Frontal cortex (tissue), 4 donors: ENCODE measurements around the gene KCNMA1. TPM values are rescaled to one million over a fixed set of nuclear protein-coding genes. Genes with fewer than 3 reads are reported as not detected.
"Not testable (repeated sequence)": the region's sequence is repeated elsewhere in the genome, so short reads cannot be mapped to it uniquely, and the experiment has no call there.

Source experiments
- DNase-seq, 2 donors: peaks; one replicate each; pipeline ENCODE4 v3.0.0; 2012; ENCODE audit warnings: low spot score in 2 of 2
- FAIRE-seq: peaks from 2 replicates; lab custom pipeline; 2012; peaks lifted over from hg19 to GRCh38; lab: Jason Lieb, UNC
- total RNA-seq: library from RNA; depleted of rRNA; stranded (reverse); fragments of >200 nt; gene quantifications from one replicate; pipeline ENCODE4 v1.2.3, GENCODE V29; 2014
- donor health status: control.
- donor health status: control.
- donor health status: control.

Gene KCNMA1
- total RNA-seq, 1 donor from 2014 or later = 27.3 TPM

- not testable (repeated sequence) for DNase-seq, FAIRE-seq
These were observed 297.7 kb downstream of the KCNMA1 start for GRCh38 chr10:77339872-77340271.

- DNase-seq (no peak), FAIRE-seq (no peak)
These were observed 298.4 kb downstream of the KCNMA1 start for GRCh38 chr10:77339166-77339565.

- DNase-seq = no peak
- FAIRE-seq = no peak
These were observed 299.5 kb downstream of the KCNMA1 start for GRCh38 chr10:77338143-77338542.

- FAIRE-seq = no peak
- DNase-seq = no peak
These were observed 303.1 kb downstream of the KCNMA1 start for GRCh38 chr10:77334501-77334900.

- DNase-seq = no peak
These were observed 303.8 kb downstream of the KCNMA1 start for GRCh38 chr10:77333610-77334340.

GRCh38 chr10:77332256-77332655 is 305.4 kb downstream of the KCNMA1 start:
- FAIRE-seq (no peak), DNase-seq (no peak)

More at GRCh38 chr10:77333610-77334340, 303.8 kb downstream of the KCNMA1 start:
- FAIRE-seq = no peak

GRCh38 chr10:77328272-77328816 is 309.3 kb downstream of the KCNMA1 start:
- no peak for DNase-seq

GRCh38 chr10:77325233-77325537 is 312.4 kb downstream of the KCNMA1 start:
- FAIRE-seq (no peak), DNase-seq (no peak)

More at GRCh38 chr10:77328272-77328816, 309.3 kb downstream of the KCNMA1 start:
- no peak for FAIRE-seq

GRCh38 chr10:77321838-77322237 is 315.8 kb downstream of the KCNMA1 start:
- no peak for FAIRE-seq
- no peak for DNase-seq

- FAIRE-seq (no peak), DNase-seq (no peak)
These were observed 316.6 kb downstream of the KCNMA1 start for GRCh38 chr10:77320971-77321471.

- no peak for FAIRE-seq
- DNase-seq = no peak
These were observed 318.1 kb downstream of the KCNMA1 start for GRCh38 chr10:77319557-77319956.

GRCh38 chr10:77318739-77319138 is 318.9 kb downstream of the KCNMA1 start:
- no peak for DNase-seq

GRCh38 chr10:77317221-77317620 is 320.4 kb downstream of the KCNMA1 start:
- DNase-seq (no peak), FAIRE-seq (no peak)

More at GRCh38 chr10:77318739-77319138, 318.9 kb downstream of the KCNMA1 start:
- FAIRE-seq = no peak

- DNase-seq = no peak
- FAIRE-seq = no peak
These were observed 322.0 kb downstream of the KCNMA1 start for GRCh38 chr10:77315496-77316129.

- FAIRE-seq = no peak
- no peak for DNase-seq
These were observed 324.4 kb downstream of the KCNMA1 start for GRCh38 chr10:77313066-77313750.

- peak in 1 of 2 donors; percentile 30 for DNase-seq
- FAIRE-seq = no peak
These were observed 326.4 kb downstream of the KCNMA1 start for GRCh38 chr10:77311186-77311585.

- no peak for DNase-seq
- no peak for FAIRE-seq
These were observed 327.2 kb downstream of the KCNMA1 start for GRCh38 chr10:77310288-77310840.

- FAIRE-seq (no peak), DNase-seq (no peak)
These were observed 328.1 kb downstream of the KCNMA1 start for GRCh38 chr10:77309509-77309908.

- FAIRE-seq = no peak
- DNase-seq = no peak
These were observed 328.5 kb downstream of the KCNMA1 start for GRCh38 chr10:77309092-77309491.

GRCh38 chr10:77308084-77308732 is 329.4 kb downstream of the KCNMA1 start:
- no peak for DNase-seq
- no peak for FAIRE-seq
